ACHN (cell line): ENCODE data around the gene CNTNAP2.

Experiments used
- DNase-seq: peaks from one replicate; pipeline ENCODE4 v3.0.0-alpha.2; 2015
- in situ Hi-C: cut with HindIII; loops from 2 replicates; pipeline ENCODE4 v1.10.0; 2017; ENCODE audit warnings: low sequenced_read_pairs, low pct_ligation_motif_present, low pct_unique_long_range_greater_than_20kb

Gene CNTNAP2

GRCh38 chr7:146700015-146700560 is 583.5 kb downstream of the CNTNAP2 start:
- no peak for DNase-seq
- in situ Hi-C loops: no loop called here

- in situ Hi-C loops: no loop called here
- no peak for DNase-seq
These were observed 584.6 kb downstream of the CNTNAP2 start for GRCh38 chr7:146701166-146701565.

- in situ Hi-C loops: no loop called here
- no peak for DNase-seq
These were observed 586.3 kb downstream of the CNTNAP2 start for GRCh38 chr7:146702898-146703297.

GRCh38 chr7:146709451-146710027 is 592.9 kb downstream of the CNTNAP2 start:
- in situ Hi-C loops: no loop called here
- no peak for DNase-seq

GRCh38 chr7:146713205-146713604 is 596.6 kb downstream of the CNTNAP2 start:
- in situ Hi-C loops: no loop called here
- DNase-seq: no peak

GRCh38 chr7:146713934-146714333 is 597.3 kb downstream of the CNTNAP2 start:
- no peak for DNase-seq
- in situ Hi-C loops: no loop called here

- in situ Hi-C loops: no loop called here
- DNase-seq: no peak
These were observed 603.6 kb downstream of the CNTNAP2 start for GRCh38 chr7:146720195-146720594.

- in situ Hi-C loops: no loop called here
These were observed 606.4 kb downstream of the CNTNAP2 start for GRCh38 chr7:146722986-146723385.

GRCh38 chr7:146725520-146725919 is 608.9 kb downstream of the CNTNAP2 start:
- DNase-seq: no peak
- in situ Hi-C loops: no loop called here

More at GRCh38 chr7:146722986-146723385, 606.4 kb downstream of the CNTNAP2 start:
- no peak for DNase-seq

GRCh38 chr7:146728141-146728540 is 611.5 kb downstream of the CNTNAP2 start:
- DNase-seq: no peak
- in situ Hi-C loops: no loop called here

GRCh38 chr7:146728611-146729010 is 612.0 kb downstream of the CNTNAP2 start:
- no peak for DNase-seq
- in situ Hi-C loops: no loop called here

GRCh38 chr7:146731185-146731584 is 614.6 kb downstream of the CNTNAP2 start:
- in situ Hi-C loops: no loop called here
- no peak for DNase-seq

GRCh38 chr7:146735992-146736391 is 619.4 kb downstream of the CNTNAP2 start:
- DNase-seq: no peak
- in situ Hi-C loops: no loop called here

GRCh38 chr7:146736446-146737190 is 620.0 kb downstream of the CNTNAP2 start:
- peak; percentile 28 for DNase-seq
- in situ Hi-C loops: no loop called here

GRCh38 chr7:146740039-146740438 is 623.4 kb downstream of the CNTNAP2 start:
- no peak for DNase-seq

GRCh38 chr7:146741911-146742310 is 625.3 kb downstream of the CNTNAP2 start:
- in situ Hi-C loops: no loop called here

More at GRCh38 chr7:146740039-146740438, 623.4 kb downstream of the CNTNAP2 start:
- in situ Hi-C loops: no loop called here

GRCh38 chr7:146754385-146754784 is 637.8 kb downstream of the CNTNAP2 start:
- DNase-seq: no peak
- in situ Hi-C loops: no loop called here

More at GRCh38 chr7:146741911-146742310, 625.3 kb downstream of the CNTNAP2 start:
- DNase-seq: no peak

GRCh38 chr7:146755585-146755984 is 639.0 kb downstream of the CNTNAP2 start:
- DNase-seq: no peak
- in situ Hi-C loops: no loop called here

GRCh38 chr7:146764458-146764857 is 647.9 kb downstream of the CNTNAP2 start:
- in situ Hi-C loops: no loop called here
- no peak for DNase-seq

GRCh38 chr7:146768957-146769356 is 652.4 kb downstream of the CNTNAP2 start:
- no peak for DNase-seq
- in situ Hi-C loops: no loop called here
